ELF-1 (cell line): Measurements from ENCODE around the gene HOXC5.
A peak's percentile ranks its signal among the peaks of the same experiment; 100 is the strongest.
"Not testable (repeated sequence)": the region's sequence is repeated elsewhere in the genome, so short reads cannot be mapped to it uniquely, and the experiment has no call there.

Experiments
- DNase-seq: peaks from one replicate; pipeline ENCODE4 v3.0.0-alpha.2; 2016; ENCODE audit warnings: low read depth, low spot score

HOXC5 gene

GRCh38 chr12:54060975-54061778 lies 28.3 kb downstream of the HOXC5 start:
- DNase-seq: no peak

DNA sequence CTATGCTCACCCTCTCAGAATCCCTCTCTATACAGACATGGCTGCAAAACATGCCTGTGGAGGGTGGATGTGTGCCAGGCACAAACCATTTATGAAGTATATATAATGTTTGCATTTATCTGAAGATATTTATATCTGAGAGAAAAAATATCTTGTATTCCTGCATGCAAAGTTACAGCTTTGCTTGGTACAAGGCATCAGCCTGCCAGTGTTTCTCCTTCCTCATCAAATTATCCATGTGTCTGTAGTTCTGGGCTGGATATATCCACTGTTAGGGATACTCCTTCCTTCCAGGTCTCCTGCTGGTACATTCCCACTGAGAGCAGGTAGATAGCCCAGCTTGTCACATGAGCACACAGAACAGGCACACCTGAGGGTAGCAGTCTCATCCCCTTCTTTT lies 32.8 kb downstream of the HOXC5 start:
- no peak for DNase-seq

GRCh38 chr12:54066408-54066807 lies 33.6 kb downstream of the HOXC5 start:
- DNase-seq: no peak

- no peak for DNase-seq
Observed at GRCh38 chr12:54068418-54069070, 35.7 kb downstream of the HOXC5 start.

- DNase-seq: no peak
Observed at GRCh38 chr12:54071942-54072341, 39.1 kb downstream of the HOXC5 start.

- no peak for DNase-seq
Observed at GRCh38 chr12:54074308-54074707, 41.5 kb downstream of the HOXC5 start.

DNA sequence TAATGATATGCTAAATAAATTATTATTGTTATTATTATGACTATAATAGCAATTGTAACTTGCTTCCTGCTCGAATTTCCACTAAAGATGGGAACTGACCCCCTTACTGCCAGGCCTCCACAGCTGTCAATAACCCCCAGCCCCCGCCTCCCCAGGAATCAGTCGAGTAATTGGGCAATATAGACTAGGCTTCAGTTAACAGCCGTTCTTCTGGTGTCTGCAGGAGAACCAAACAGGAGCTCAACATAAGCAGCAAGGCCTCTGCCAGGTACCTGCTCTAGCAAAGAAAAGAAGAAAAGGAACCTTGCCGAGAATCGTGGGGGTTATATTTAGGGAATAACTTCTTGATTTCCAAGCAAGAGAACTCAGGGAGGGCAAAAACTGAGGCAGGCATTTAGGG lies 42.6 kb downstream of the HOXC5 start:
- DNase-seq: no peak

- DNase-seq: peak; percentile 54
Observed at GRCh38 chr12:54075974-54076373, 43.1 kb downstream of the HOXC5 start.

DNA sequence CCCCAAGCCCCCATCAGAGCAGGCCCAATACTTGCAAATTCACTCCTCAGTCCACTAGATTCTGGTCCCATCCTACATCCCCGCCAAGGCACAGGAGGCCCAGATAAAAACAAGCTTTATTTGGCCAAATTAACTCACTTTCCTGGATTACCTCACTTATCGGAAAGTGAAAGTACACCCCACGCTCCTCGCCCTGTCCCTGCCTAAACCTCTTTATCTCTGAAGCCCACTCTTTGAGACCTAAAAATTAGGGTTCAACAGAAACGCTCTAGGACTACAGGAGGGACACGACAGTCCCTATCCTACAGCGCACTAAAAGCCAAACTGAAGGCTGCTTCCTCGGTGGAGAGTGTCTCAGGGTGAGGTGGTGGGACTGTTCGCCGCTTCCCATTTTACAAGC lies 45.0 kb downstream of the HOXC5 start:
- not testable (repeated sequence) for DNase-seq

- DNase-seq: not testable (repeated sequence)
Observed at GRCh38 chr12:54079115-54079514, 46.3 kb downstream of the HOXC5 start.

DNA sequence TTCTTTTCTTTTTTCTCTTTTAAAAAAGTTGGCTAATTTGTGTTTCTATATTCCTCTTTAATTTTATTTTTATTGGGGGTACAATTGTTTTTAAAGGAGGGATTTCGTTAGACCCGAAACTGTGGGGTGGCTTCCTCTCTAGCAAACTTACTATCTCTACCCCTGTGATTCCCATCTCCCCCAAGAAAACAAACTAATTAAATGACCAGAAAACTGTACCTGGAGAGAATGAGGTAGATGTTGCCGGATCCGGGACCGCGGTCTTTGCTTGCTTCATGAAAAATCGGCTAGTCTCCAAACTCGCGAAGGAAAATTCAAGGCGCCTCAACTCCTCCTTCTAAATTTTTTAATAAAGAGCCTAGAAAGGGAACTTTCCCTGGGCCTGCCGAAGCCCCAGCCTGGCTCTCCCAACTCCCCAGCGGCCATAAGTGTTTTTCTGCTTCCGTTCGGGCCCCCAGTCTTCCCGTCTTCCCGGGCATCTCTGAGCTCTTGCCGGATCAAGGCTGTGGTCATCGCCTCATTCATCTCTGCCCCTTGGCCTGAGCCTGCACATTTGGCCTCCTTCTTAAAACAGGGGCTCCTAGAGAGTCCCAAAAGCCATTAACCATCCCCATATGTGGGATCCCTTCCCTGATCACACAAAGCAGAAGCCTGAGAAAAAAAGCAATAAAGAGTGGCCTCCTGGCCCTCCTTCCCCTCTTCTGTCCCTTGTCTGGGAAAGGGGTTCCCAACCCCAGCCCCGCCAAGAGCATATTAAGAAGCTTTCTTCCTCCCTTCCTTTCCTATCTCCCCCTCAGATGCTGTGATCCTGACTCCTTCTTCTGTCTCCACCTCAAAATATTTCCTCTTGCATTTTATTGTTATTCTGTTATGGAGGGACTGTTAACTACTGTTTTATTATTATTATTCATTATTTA lies 47.4 kb downstream of the HOXC5 start:
- DNase-seq: not testable (repeated sequence)

DNA sequence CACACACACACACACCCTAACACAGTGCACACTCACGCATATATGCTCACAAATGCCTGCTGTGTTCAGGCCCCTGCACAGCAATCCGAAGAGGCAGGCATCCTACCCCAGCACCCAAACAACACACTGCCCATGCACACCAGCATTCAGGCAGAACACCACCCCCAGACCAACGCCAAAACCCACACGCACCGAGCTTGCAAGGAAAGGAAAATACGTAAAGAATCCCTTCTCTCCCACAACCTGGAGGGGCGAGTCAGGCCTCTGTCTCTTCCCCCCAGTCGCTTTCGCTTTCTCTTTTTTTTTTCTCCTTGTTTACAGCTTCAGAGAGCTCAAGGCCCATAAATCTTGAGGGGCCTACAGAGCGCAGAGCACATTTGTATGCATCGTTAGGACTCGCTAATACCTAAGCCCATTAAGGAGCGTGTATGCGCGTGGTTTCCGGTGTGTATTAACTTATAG lies 48.2 kb downstream of the HOXC5 start:
- not testable (repeated sequence) for DNase-seq

GRCh38 chr12:54081581-54082396 lies 48.9 kb downstream of the HOXC5 start:
- DNase-seq: peak; percentile 56

DNA sequence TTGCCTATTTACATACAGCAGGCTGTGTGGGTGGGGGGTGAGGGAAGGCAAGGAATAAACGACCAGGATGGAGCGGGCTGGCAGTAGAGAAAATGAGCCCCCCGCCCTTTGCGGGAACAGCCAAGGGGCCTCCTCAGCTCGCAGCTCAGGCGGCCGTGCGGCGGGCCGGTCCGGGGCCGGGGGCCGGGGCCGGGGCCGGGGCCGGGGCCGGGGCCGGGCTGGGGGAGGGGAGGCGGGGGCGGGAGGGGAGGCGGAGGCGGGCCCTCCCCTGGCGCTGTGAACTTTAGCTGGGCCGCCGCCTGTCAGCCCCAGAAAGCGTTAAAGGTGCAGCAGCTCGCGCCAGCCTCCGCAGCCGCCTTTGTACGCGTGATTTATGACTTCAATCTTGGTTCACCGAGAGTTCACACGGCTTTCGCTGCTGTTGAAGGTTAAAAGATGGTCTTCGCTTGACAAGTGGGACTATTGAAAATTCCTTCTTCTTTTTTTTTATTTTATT lies 49.6 kb downstream of the HOXC5 start:
- peak; percentile 63 for DNase-seq
